OCI-LY1 (cell line): ENCODE data around the gene TCERG1L.

ENCODE experiments used
- H2AFZ ChIP-seq: fragments of 200-600 bp; sonication (generic), shearing (Covaris generic); 2 replicates; pipeline ENCODE4 v1.6.0; 2014; ENCODE audit warnings: antibody characterized with exemption, mild to moderate bottlenecking, low read length
- H3F3A ChIP-seq: fragments of 200-600 bp; sonication (generic), shearing (Covaris generic); 2 replicates; pipeline ENCODE4 v1.6.0; 2014; ENCODE audit warnings: mild to moderate bottlenecking, antibody characterized with exemption, low read length, moderate library complexity; ENCODE audit not compliant: insufficient read depth
- H3K27ac ChIP-seq: fragments of 200-600 bp; sonication (generic); 2 replicates; pipeline ENCODE4 v1.5.1; 2014; ENCODE audit warnings: low read length, mixed run types, mild to moderate bottlenecking, low read depth; ENCODE audit not compliant: poor library complexity, severe bottlenecking
- H3K27me3 ChIP-seq: fragments of 200-600 bp; sonication (generic); 2 replicates; pipeline ENCODE4 v1.6.0; 2014; ENCODE audit warnings: antibody characterized with exemption, mild to moderate bottlenecking, low read length, moderate library complexity; ENCODE audit not compliant: insufficient read depth
- H3K36me3 ChIP-seq: fragments of 200-600 bp; sonication (generic); 2 replicates; pipeline ENCODE4 v1.6.1; 2014; ENCODE audit warnings: mild to moderate bottlenecking, antibody characterized with exemption, low read length, moderate library complexity, mixed read lengths; ENCODE audit not compliant: insufficient read depth
- H3K4me1 ChIP-seq: fragments of 200-600 bp; sonication (generic); 2 replicates; pipeline ENCODE4 v1.5.1; 2014; ENCODE audit warnings: mild to moderate bottlenecking, low read length, moderate library complexity; ENCODE audit not compliant: insufficient read depth, severe bottlenecking
- H3K4me2 ChIP-seq: fragments of 200-600 bp; sonication (generic), shearing (Covaris generic); 2 replicates; pipeline ENCODE4 v1.6.1; 2014; ENCODE audit warnings: low read length
- H3K4me3 ChIP-seq: fragments of 200-600 bp; sonication (generic); 2 replicates; pipeline ENCODE4 v1.5.1; 2014; ENCODE audit warnings: low read length, low read depth, mild to moderate bottlenecking, mixed read lengths; ENCODE audit not compliant: poor library complexity, severe bottlenecking
- H3K79me2 ChIP-seq: fragments of 200-600 bp; shearing (Covaris generic); 2 replicates; pipeline ENCODE4 v1.6.1; 2016; ENCODE audit warnings: mixed run types, low read length, mixed read lengths; ENCODE audit not compliant: insufficient read depth
- H3K9ac ChIP-seq: fragments of 200-600 bp; sonication (generic), shearing (Covaris generic); 2 replicates; pipeline ENCODE4 v1.6.1; 2014; ENCODE audit warnings: mild to moderate bottlenecking, low read length, mixed read lengths
- H3K9me2 ChIP-seq: fragments of 200-600 bp; sonication (generic), shearing (Covaris generic); 2 replicates; pipeline ENCODE4 v1.6.1; 2014; ENCODE audit warnings: low read depth, mild to moderate bottlenecking, low read length, mixed read lengths
- H3K9me3 ChIP-seq: fragments of 200-600 bp; shearing (Covaris generic); 2 replicates; pipeline ENCODE4 v1.6.1; 2014; ENCODE audit warnings: low read length, mixed read lengths
- H4K20me1 ChIP-seq: fragments of 200-600 bp; sonication (generic), shearing (Covaris generic); 2 replicates; pipeline ENCODE4 v1.6.0; 2016; ENCODE audit warnings: mild to moderate bottlenecking, low read length; ENCODE audit not compliant: insufficient read depth
- EZH2 ChIP-seq: fragments of 200-600 bp; sonication (generic), shearing (Covaris generic); IDR thresholded peaks from 2 replicates; pipeline ENCODE4 v1.8.0; 2017; ENCODE audit warnings: borderline replicate concordance, mixed run types, mild to moderate bottlenecking, antibody characterized with exemption, low read length, moderate library complexity, mixed read lengths
- TF ChIP-seq, protein P1 (sequence below): fragments of 200-600 bp; sonication (generic), shearing (Covaris generic); IDR thresholded peaks from 2 replicates; pipeline ENCODE4 v1.5.1; 2017; ENCODE audit warnings: mild to moderate bottlenecking, antibody characterized with exemption, low read length, moderate library complexity, mixed read lengths

The TCERG1L gene

DNA sequence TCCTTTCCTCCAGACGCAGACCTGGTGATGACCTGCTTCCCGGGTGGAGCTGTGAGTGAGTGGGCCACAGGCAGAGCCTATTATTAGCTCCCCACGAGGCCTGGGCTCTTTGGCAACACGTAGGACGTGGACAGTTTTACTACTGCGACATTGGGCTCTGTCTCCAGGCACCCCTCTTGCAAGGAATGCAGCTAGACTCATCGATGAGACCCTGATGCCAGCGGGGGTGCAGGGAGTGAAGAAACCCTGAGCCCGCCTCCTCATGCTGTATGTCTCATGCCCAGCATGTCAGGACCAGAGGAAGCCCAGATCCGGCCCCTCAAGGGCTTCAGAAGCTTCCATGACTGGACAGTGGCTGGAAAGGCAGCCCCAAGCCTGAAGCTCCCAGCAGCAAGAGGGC, 161.9 kb downstream of the TCERG1L start:
- Histone ChIP-seq H3K4me2 (no peak overlapping the region), H4K20me1 (no peaks in the 10 kb centered on the region), H3K27me3 (no peaks in the 10 kb centered on the region), H3F3A (no peaks in the 10 kb centered on the region), H2AFZ (no peak overlapping the region), H3K79me2 (no peaks in the 10 kb centered on the region), H3K9ac (no peak overlapping the region), H3K36me3 (no peaks in the 10 kb centered on the region), H3K9me3 (no peaks in the 10 kb centered on the region), H3K27ac (no peak overlapping the region), H3K9me2 (no peaks in the 10 kb centered on the region), H3K4me1 (no peaks in the 10 kb centered on the region), H3K4me3 (no peak overlapping the region)
- TF ChIP-seq, protein P1, sequence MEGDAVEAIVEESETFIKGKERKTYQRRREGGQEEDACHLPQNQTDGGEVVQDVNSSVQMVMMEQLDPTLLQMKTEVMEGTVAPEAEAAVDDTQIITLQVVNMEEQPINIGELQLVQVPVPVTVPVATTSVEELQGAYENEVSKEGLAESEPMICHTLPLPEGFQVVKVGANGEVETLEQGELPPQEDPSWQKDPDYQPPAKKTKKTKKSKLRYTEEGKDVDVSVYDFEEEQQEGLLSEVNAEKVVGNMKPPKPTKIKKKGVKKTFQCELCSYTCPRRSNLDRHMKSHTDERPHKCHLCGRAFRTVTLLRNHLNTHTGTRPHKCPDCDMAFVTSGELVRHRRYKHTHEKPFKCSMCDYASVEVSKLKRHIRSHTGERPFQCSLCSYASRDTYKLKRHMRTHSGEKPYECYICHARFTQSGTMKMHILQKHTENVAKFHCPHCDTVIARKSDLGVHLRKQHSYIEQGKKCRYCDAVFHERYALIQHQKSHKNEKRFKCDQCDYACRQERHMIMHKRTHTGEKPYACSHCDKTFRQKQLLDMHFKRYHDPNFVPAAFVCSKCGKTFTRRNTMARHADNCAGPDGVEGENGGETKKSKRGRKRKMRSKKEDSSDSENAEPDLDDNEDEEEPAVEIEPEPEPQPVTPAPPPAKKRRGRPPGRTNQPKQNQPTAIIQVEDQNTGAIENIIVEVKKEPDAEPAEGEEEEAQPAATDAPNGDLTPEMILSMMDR: no peak
- no peak for TF ChIP-seq EZH2

DNA sequence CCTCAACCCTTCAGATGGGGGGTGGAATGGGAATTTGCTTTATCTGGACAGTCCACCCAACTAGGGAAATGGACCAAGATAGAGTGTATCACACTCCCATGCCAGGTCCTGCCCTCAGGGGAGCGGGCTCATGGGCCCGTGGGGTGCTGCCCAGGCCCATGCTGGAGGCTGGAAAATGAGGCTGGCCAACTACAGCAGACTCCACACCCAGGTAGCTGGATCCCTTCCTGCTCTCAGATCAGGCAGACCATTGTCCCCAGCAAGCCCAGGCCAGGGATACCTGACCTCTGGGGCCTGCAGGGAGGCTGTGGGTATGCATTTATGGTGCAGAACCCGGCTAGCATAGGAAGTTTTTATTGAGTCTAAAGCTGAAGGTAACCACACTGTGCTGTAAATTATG, 162.4 kb downstream of the TCERG1L start:
- Histone ChIP-seq H4K20me1 (no peaks in the 10 kb centered on the region), H3K79me2 (no peaks in the 10 kb centered on the region), H3K9me3 (no peaks in the 10 kb centered on the region), H3K4me1 (no peaks in the 10 kb centered on the region), H3K27ac (no peak overlapping the region), H3K9ac (no peak overlapping the region), H3K27me3 (no peaks in the 10 kb centered on the region), H2AFZ (no peak overlapping the region), H3K9me2 (no peaks in the 10 kb centered on the region), H3F3A (no peaks in the 10 kb centered on the region), H3K36me3 (no peaks in the 10 kb centered on the region), H3K4me2 (no peak overlapping the region), H3K4me3 (no peak overlapping the region)
- TF ChIP-seq EZH2: no peak
- TF ChIP-seq, protein P1: no peak

DNA sequence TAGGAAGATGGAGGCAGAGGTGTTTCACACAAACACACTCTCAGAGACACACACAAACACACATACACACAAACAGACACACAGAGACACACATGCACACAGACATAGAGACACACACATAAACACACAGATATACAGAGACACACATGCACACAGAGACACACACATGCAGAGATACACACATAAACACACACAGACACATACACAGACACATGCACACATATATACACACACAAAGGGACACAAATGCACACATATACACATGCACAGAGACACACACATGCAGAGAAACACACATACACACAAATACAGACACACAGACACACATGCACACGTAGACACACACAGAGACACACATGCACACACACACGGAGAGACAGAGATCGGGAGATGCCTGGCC, 163.3 kb downstream of the TCERG1L start:
- Histone ChIP-seq H3K4me3 (no peak overlapping the region), H3K4me1 (no peaks in the 10 kb centered on the region), H3F3A (no peaks in the 10 kb centered on the region), H3K4me2 (no peak overlapping the region), H3K9me3 (no peaks in the 10 kb centered on the region), H3K27ac (no peak overlapping the region), H3K36me3 (no peaks in the 10 kb centered on the region), H2AFZ (no peak overlapping the region), H3K9ac (no peak overlapping the region), H3K79me2 (no peaks in the 10 kb centered on the region), H3K9me2 (no peaks in the 10 kb centered on the region), H3K27me3 (no peaks in the 10 kb centered on the region), H4K20me1 (no peaks in the 10 kb centered on the region)
- no peak for TF ChIP-seq EZH2
- TF ChIP-seq, protein P1: no peak
